CD4-positive, CD25-positive, alpha-beta regulatory T cell (primary cell): ENCODE measurements around the gene SDHAF3. TPM values are rescaled to one million over a fixed set of nuclear protein-coding genes. Genes with fewer than 3 reads are reported as not detected.

Source experiments
- ATAC-seq, 2 donors: fragments of 150-1000 bp; cut with Tn5 transposase; one replicate each; pipeline ENCODE4 v1.10.0; 2021; ENCODE audit warnings: low read depth in 2 of 2, moderate number of reproducible peaks in 2 of 2, moderate library complexity in 1 of 2
- DNase-seq, 3 donors: peaks; one replicate each; pipeline versions ENCODE4 v3.0.0 to v3.0.0-alpha.2; 2012 to 2022; ENCODE audit warnings: mixed read lengths in 1 of 3
- H3K27ac ChIP-seq: one replicate; pipeline ENCODE4 v1.7.0; 2013; ENCODE audit warnings: mild to moderate bottlenecking, low read length; ENCODE audit not compliant: insufficient read depth, poor library complexity, severe bottlenecking
- H3K27me3 ChIP-seq: one replicate; pipeline ENCODE4 v1.7.0; 2013; ENCODE audit warnings: low read length; ENCODE audit not compliant: control insufficient read depth, insufficient read depth
- H3K36me3 ChIP-seq: one replicate; pipeline ENCODE4 v1.7.0; 2013; ENCODE audit warnings: mild to moderate bottlenecking, low read length, moderate library complexity; ENCODE audit not compliant: control insufficient read depth, insufficient read depth
- H3K4me1 ChIP-seq: 2 replicates; pipeline ENCODE4 v1.7.0; 2013; ENCODE audit warnings: mild to moderate bottlenecking, low read length; ENCODE audit not compliant: insufficient read depth, control insufficient read depth, poor library complexity, severe bottlenecking
- H3K4me3 ChIP-seq: one replicate; pipeline ENCODE4 v1.7.0; 2013; ENCODE audit warnings: low read depth, mild to moderate bottlenecking, low read length, moderate library complexity
- H3K9me3 ChIP-seq, 2 experiments: 1 replicate in 1 of 2; 2 replicates in 1 of 2; pipeline ENCODE4 v1.7.0; 2013; ENCODE audit warnings: low read length in 2 of 2, mild to moderate bottlenecking in 1 of 2, moderate library complexity in 1 of 2; ENCODE audit not compliant: control insufficient read depth in 2 of 2
- H3K27ac Mint-ChIP-seq, 3 donors: one replicate each; pipeline ENCODE4 v1.8.0; 2020 to 2022; ENCODE audit warnings: mild to moderate bottlenecking in 3 of 3, mixed read lengths in 3 of 3, moderate library complexity in 2 of 3
- H3K27me3 Mint-ChIP-seq: one replicate; pipeline ENCODE4 v1.8.0; 2022; ENCODE audit warnings: mild to moderate bottlenecking, mixed read lengths
- H3K36me3 Mint-ChIP-seq: one replicate; pipeline ENCODE4 v1.8.0; 2020; ENCODE audit warnings: mixed read lengths
- H3K4me1 Mint-ChIP-seq, 4 donors: one replicate each; pipeline ENCODE4 v1.8.0; 2020 to 2022; ENCODE audit warnings: mixed read lengths in 4 of 4, mild to moderate bottlenecking in 1 of 4
- H3K4me3 Mint-ChIP-seq, 4 donors: one replicate each; pipeline ENCODE4 v1.8.0; 2020 to 2022; ENCODE audit warnings: mild to moderate bottlenecking in 4 of 4, mixed read lengths in 4 of 4, moderate library complexity in 3 of 4
- H3K9me3 Mint-ChIP-seq, 7 donors: one replicate each; pipeline ENCODE4 v1.8.0; 2020 to 2022; ENCODE audit warnings: mixed read lengths in 7 of 7, mild to moderate bottlenecking in 3 of 7, moderate library complexity in 2 of 7
- polyA plus RNA-seq, 4 donors: library from polyadenylated mRNA; unstranded; fragments of 300-500 nt; fragmentation: Illumina TruSeq; gene quantifications; one replicate each; pipeline ENCODE4 v1.2.3, GENCODE V29; 2021
- total RNA-seq: library from RNA; stranded (reverse); gene quantifications from one replicate; pipeline ENCODE4 v1.2.3, GENCODE V29; 2022

The SDHAF3 gene
- total and polyA plus RNA-seq, 5 donors from 2014 or later: 9.8 to 50.9 (median 39.4) TPM

DNA sequence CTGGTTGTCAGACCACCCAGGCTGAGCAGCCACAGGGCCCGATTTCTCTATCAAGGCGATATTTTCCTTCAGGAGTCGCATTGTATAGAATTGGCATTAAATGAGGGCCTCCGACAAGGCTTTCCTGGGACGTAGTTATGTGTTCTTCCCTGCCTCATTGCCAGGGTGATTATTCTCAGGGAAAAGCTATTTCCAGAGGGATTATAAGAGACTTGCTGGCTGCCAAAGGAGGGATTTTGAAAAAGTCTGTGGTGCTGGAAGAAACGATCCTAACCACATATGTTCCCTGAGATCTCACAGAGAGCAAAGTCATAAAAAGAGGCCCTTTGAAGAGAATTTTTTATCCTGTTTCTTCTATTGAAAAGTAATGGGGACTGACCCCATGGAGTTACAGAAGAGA lies 27.7 kb upstream of the SDHAF3 start:
- ATAC-seq: no peak
- DNase-seq: no peak
- Mint-ChIP-seq H3K4me1 (no peaks in the 10 kb centered on the region), H3K27me3 (peaks cover 25% of the 10 kb centered on the region), H3K27ac (no peak overlapping the region), H3K9me3 (no peaks in the 10 kb centered on the region), H3K4me3 (no peak overlapping the region), H3K36me3 (no peaks in the 10 kb centered on the region)
- Histone ChIP-seq H3K36me3 (no peaks in the 10 kb centered on the region), H3K27me3 (peaks cover 6% of the 10 kb centered on the region), H3K4me3 (no peak overlapping the region), H3K4me1 (no peaks in the 10 kb centered on the region), H3K27ac (no peak overlapping the region), H3K9me3 (no peaks in the 10 kb centered on the region)

DNA sequence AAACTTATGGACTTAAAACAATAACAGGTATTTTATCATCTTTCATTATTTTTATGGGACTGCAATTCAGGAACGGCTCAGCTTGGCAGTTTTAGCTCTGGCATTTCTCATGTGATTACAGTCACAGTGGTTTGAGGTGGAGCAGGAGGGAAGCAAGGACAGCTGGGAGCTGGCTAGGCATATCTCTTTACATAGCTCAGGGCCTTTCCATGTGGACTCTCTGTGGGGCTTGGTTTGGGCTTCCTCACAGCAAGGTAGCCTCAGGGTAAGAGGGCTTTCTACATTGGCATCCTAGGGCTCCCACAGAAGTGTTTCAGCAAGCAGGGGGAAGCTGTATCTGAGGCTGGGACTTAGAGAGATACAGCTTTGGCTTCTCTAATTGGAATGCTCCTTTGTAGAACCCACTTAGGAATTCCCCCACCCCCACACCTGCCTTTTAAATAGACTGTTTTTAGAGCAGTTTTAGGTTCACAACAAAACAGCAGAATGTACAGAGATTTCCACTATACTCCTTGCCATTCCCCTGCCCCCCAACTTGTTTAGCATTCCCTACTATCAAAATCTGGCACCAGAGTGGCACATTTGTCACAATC lies 26.6 kb upstream of the SDHAF3 start:
- H3K27ac ChIP-seq: no peak overlapping the region
- Mint-ChIP-seq H3K36me3 (no peaks in the 10 kb centered on the region), H3K4me1 (no peaks in the 10 kb centered on the region), H3K27ac (no peak overlapping the region), H3K27me3 (peaks cover 25% of the 10 kb centered on the region), H3K4me3 (no peak overlapping the region), H3K9me3 (no peaks in the 10 kb centered on the region)
- ATAC-seq (no peak), DNase-seq (no peak)
- peaks cover 6% of the 10 kb centered on the region for H3K27me3 ChIP-seq
- no peaks in the 10 kb centered on the region for H3K9me3 ChIP-seq
- H3K4me1 ChIP-seq: no peaks in the 10 kb centered on the region
- H3K36me3 ChIP-seq: no peaks in the 10 kb centered on the region
- H3K4me3 ChIP-seq: no peak overlapping the region

DNA sequence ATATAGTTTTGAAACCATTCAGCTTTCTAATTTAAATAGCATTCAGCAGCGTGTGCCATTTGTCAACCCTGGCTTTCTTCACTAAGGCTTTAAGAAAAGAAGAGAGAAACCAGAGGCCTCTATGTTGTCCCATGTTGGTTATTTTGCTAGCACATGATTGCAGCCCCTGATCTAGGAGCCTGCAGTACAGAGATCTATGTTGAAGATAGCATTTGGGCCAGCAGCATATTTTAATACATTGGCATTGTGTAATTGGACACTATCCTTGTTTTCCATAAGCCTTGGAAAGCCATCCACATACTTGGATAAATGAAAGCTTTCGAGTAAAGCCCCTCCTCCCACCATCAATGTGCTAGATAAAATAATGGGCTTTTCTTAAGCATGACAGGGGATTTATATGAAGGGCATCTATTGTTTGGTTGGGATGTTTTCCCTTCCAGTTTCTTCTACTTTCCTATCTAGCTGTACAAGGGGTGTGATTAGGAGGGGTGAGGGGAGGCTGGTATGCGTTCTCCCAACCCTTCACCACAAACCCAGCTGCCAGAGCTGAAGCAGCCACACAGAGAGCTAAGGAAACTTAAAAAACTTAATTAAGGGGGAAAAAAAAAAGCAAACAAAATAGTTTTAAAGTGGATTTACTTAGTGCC lies 23.1 kb upstream of the SDHAF3 start:
- Histone ChIP-seq H3K27ac (no peak overlapping the region), H3K4me1 (no peaks in the 10 kb centered on the region), H3K36me3 (no peaks in the 10 kb centered on the region), H3K4me3 (no peak overlapping the region), H3K9me3 (no peaks in the 10 kb centered on the region), H3K27me3 (peaks cover 9% of the 10 kb centered on the region)
- peaks cover 8% of the 10 kb centered on the region for H3K27me3 Mint-ChIP-seq
- no peaks in the 10 kb centered on the region for H3K9me3 Mint-ChIP-seq
- DNase-seq: no peak
- no peak overlapping the region for H3K27ac Mint-ChIP-seq
- H3K36me3 Mint-ChIP-seq: no peaks in the 10 kb centered on the region
- no peak for ATAC-seq
- H3K4me1 Mint-ChIP-seq: no peaks in the 10 kb centered on the region
- no peak overlapping the region for H3K4me3 Mint-ChIP-seq

DNA sequence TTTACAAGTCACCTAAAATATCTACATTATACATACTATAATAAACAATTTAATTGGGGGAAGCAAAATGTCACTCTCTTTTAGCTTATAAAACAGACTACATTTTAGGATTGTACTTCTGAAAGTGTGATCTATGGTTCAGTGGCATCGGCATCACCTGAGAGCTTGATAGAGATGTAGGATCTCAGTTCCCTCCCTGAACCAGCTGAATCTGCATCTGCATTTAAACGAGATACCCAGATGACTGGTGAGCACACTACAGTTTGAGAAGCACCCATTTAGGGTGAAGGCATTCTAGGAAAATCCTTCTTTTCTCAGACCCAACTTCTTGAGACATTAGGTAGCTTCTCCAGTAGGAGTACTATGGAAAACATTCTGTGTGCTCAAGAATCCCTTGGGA lies 21.5 kb upstream of the SDHAF3 start:
- Histone ChIP-seq H3K36me3 (no peaks in the 10 kb centered on the region), H3K27me3 (peaks cover 6% of the 10 kb centered on the region), H3K9me3 (no peaks in the 10 kb centered on the region), H3K27ac (no peak overlapping the region), H3K4me3 (no peak overlapping the region), H3K4me1 (no peaks in the 10 kb centered on the region)
- Mint-ChIP-seq H3K4me3 (no peak overlapping the region), H3K27ac (no peak overlapping the region), H3K9me3 (no peaks in the 10 kb centered on the region), H3K36me3 (no peaks in the 10 kb centered on the region), H3K4me1 (no peaks in the 10 kb centered on the region), H3K27me3 (peaks cover 23% of the 10 kb centered on the region)
- ATAC-seq: no peak
- no peak for DNase-seq

DNA sequence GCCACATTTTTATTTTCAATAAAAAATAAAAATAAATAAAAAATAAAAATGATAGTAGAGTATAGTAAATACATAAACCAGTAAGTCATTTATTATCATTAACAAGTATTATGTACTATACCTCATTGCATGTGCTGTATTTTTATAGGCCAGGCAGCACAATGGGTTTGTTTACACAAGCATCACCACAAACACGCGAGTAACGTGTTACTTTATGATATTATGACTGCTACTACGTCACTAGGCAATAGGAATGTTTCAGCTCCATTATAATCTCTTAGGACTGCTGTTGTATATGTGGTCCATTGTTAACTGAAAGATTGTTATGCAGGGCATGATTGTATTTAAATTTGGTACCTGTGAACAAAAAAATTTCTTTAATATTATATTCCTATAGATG lies 20.8 kb upstream of the SDHAF3 start:
- peaks cover 6% of the 10 kb centered on the region for H3K27me3 ChIP-seq
- Mint-ChIP-seq H3K4me1 (no peaks in the 10 kb centered on the region), H3K27ac (no peak overlapping the region), H3K4me3 (no peak overlapping the region), H3K9me3 (no peaks in the 10 kb centered on the region), H3K27me3 (peaks cover 20% of the 10 kb centered on the region), H3K36me3 (no peaks in the 10 kb centered on the region)
- no peak overlapping the region for H3K27ac ChIP-seq
- no peak for ATAC-seq
- no peaks in the 10 kb centered on the region for H3K9me3 ChIP-seq
- H3K36me3 ChIP-seq: no peaks in the 10 kb centered on the region
- H3K4me1 ChIP-seq: no peaks in the 10 kb centered on the region
- H3K4me3 ChIP-seq: no peak overlapping the region
- DNase-seq: no peak

DNA sequence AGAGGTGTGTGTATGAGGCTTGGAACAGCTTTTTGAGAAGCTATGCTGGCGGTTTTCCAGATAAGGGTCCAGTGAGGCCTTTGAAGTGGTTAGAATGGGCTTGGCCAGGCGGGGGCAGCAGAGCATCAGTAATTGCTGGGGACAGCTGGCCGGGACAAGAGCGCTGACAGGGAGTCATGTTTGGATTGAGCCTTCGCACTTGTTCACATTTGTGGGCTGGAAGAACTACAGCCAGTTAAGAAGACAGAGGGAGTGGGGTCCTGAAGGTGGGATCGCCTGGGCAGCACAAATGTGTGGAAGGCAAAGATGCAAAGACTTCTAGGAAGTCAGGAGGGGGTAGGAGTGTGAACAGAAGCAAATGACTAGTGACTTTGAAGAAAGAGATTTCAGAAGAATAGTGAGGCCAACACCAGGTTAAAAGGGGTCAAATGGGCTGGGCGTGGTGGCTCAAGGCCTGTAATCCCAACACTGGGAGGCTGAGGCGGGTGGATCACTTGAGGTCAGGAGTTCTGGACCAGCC lies 12.7 kb upstream of the SDHAF3 start:
- no peaks in the 10 kb centered on the region for H3K36me3 Mint-ChIP-seq
- no peak overlapping the region for H3K27ac Mint-ChIP-seq
- H3K4me3 ChIP-seq: no peak overlapping the region
- DNase-seq: peak; percentile 46 to 62 (median 52)
- no peaks in the 10 kb centered on the region for H3K9me3 ChIP-seq
- H3K4me3 Mint-ChIP-seq: no peak overlapping the region
- no peaks in the 10 kb centered on the region for H3K4me1 ChIP-seq
- no peak overlapping the region for H3K27ac ChIP-seq
- H3K4me1 Mint-ChIP-seq: no peaks in the 10 kb centered on the region
- peaks cover 28% of the 10 kb centered on the region for H3K27me3 Mint-ChIP-seq
- peaks cover 0 to 2% (median 0%) of the 10 kb centered on the region in 7 donors for H3K9me3 Mint-ChIP-seq
- H3K27me3 ChIP-seq: peaks cover 8% of the 10 kb centered on the region
- H3K36me3 ChIP-seq: no peaks in the 10 kb centered on the region
- peak; percentile 68 to 70 for ATAC-seq

DNA sequence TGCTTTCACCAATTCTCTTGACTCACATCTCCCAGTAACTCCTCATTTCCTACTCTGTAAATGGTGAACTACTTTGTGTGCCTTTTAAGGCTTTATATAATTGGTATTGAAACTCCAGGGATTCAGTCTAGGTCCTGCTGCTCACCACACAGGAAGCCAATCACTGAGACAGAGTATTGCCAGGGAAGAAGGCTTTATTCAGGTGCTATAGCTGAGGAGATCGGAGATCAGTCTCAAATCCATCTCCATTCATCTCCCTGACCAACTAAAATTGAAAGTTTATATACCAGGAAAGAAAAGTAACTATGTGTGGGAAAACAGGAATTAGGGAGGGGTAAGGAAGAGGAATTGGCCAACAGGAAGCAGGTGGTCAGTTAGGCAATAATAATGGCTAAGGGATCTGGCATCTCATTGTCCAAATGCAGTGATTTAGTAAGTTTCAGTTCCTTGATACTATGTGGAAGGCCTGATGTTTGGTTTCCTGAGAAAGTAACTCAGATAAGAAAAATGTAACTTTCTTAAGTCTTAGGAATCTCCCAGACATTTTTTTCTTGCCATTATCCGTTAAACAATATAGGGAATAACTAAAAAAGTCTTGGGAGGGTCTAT lies 10.2 kb upstream of the SDHAF3 start:
- peaks cover 0 to 4% (median 0%) of the 10 kb centered on the region in 7 donors for H3K9me3 Mint-ChIP-seq
- Histone ChIP-seq H3K27ac (no peak overlapping the region), H3K4me3 (no peak overlapping the region), H3K9me3 (peaks cover 0 to 3% of the 10 kb centered on the region in 2 experiments), H3K36me3 (no peaks in the 10 kb centered on the region), H3K27me3 (peaks cover 12% of the 10 kb centered on the region), H3K4me1 (no peaks in the 10 kb centered on the region)
- no peak overlapping the region for H3K4me3 Mint-ChIP-seq
- no peak for ATAC-seq
- no peaks in the 10 kb centered on the region for H3K4me1 Mint-ChIP-seq
- H3K27me3 Mint-ChIP-seq: peaks cover 24% of the 10 kb centered on the region
- H3K27ac Mint-ChIP-seq: no peak overlapping the region
- no peak for DNase-seq
- H3K36me3 Mint-ChIP-seq: no peaks in the 10 kb centered on the region
